Measurements from ENCODE around the gene NDUFV2. TPM values are rescaled to one million over a fixed set of nuclear protein-coding genes. Genes with fewer than 3 reads are reported as not detected.

The NDUFV2 gene
- total RNA-seq, 1 donor from 2014 or later = 97.7 TPM

GRCh38 chr18:9081940-9082339, 20.6 kb upstream of the NDUFV2 start:
- DNase-seq (ENCODE audit: extremely low spot score, unreplicated experiment) = no peak

GRCh38 chr18:9082711-9083510, 19.6 kb upstream of the NDUFV2 start:
- no peaks in the 10 kb centered on the region for H3K27me3 Mint-ChIP-seq (ENCODE audit: unreplicated experiment)
- H3K36me3 Mint-ChIP-seq (ENCODE audit: unreplicated experiment) = no peaks in the 10 kb centered on the region
- H3K27ac Mint-ChIP-seq (ENCODE audit: unreplicated experiment) = no peak overlapping the region
- TF ChIP-seq, protein P1, sequence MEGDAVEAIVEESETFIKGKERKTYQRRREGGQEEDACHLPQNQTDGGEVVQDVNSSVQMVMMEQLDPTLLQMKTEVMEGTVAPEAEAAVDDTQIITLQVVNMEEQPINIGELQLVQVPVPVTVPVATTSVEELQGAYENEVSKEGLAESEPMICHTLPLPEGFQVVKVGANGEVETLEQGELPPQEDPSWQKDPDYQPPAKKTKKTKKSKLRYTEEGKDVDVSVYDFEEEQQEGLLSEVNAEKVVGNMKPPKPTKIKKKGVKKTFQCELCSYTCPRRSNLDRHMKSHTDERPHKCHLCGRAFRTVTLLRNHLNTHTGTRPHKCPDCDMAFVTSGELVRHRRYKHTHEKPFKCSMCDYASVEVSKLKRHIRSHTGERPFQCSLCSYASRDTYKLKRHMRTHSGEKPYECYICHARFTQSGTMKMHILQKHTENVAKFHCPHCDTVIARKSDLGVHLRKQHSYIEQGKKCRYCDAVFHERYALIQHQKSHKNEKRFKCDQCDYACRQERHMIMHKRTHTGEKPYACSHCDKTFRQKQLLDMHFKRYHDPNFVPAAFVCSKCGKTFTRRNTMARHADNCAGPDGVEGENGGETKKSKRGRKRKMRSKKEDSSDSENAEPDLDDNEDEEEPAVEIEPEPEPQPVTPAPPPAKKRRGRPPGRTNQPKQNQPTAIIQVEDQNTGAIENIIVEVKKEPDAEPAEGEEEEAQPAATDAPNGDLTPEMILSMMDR (IDR thresholded peaks at IDR 0.05) = no peak
- no peaks in the 10 kb centered on the region for H3K4me1 Mint-ChIP-seq (ENCODE audit: unreplicated experiment)
- H3K9me3 Mint-ChIP-seq (ENCODE audit: unreplicated experiment) = no peaks in the 10 kb centered on the region
- no peak for DNase-seq (ENCODE audit: extremely low spot score, unreplicated experiment)
- H3K4me3 Mint-ChIP-seq (ENCODE audit: unreplicated experiment) = no peak overlapping the region

More at GRCh38 chr18:9081940-9082339, 20.6 kb upstream of the NDUFV2 start:
- H3K36me3 Mint-ChIP-seq (ENCODE audit: unreplicated experiment) = no peaks in the 10 kb centered on the region
- no peak overlapping the region for H3K4me3 Mint-ChIP-seq (ENCODE audit: unreplicated experiment)
- H3K27me3 Mint-ChIP-seq (ENCODE audit: unreplicated experiment) = no peaks in the 10 kb centered on the region
- H3K27ac Mint-ChIP-seq (ENCODE audit: unreplicated experiment) = no peak overlapping the region
- H3K4me1 Mint-ChIP-seq (ENCODE audit: unreplicated experiment) = no peaks in the 10 kb centered on the region
- H3K9me3 Mint-ChIP-seq (ENCODE audit: unreplicated experiment) = no peaks in the 10 kb centered on the region
- TF ChIP-seq, protein P1 (IDR thresholded peaks at IDR 0.05) = no peak

DNA sequence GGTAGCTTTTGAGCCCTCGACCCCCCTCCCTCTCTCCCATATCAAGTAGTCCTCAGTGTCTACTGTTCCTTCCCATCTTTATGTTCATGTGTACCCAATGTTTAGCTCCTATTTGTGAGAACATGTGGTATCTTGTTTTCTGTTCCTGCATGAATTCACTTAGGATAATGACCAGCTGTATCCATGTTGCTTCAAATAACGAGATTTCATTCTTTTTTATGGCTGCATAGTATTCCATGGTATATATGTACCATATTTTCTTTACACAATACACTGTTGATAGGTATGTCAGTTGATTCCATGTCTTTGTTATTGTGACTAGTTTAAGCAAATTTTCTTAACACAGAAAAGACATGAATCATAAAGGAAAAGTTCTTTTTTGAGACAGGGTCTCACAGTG, 16.5 kb upstream of the NDUFV2 start:
- H3K4me1 Mint-ChIP-seq (ENCODE audit: unreplicated experiment) = no peaks in the 10 kb centered on the region
- no peaks in the 10 kb centered on the region for H3K36me3 Mint-ChIP-seq (ENCODE audit: unreplicated experiment)
- no peaks in the 10 kb centered on the region for H3K27me3 Mint-ChIP-seq (ENCODE audit: unreplicated experiment)
- no peak overlapping the region for H3K27ac Mint-ChIP-seq (ENCODE audit: unreplicated experiment)
- H3K9me3 Mint-ChIP-seq (ENCODE audit: unreplicated experiment) = no peaks in the 10 kb centered on the region
- TF ChIP-seq, protein P1 (IDR thresholded peaks at IDR 0.05) = no peak
- no peak for DNase-seq (ENCODE audit: extremely low spot score, unreplicated experiment)
- H3K4me3 Mint-ChIP-seq (ENCODE audit: unreplicated experiment) = no peak overlapping the region

DNA sequence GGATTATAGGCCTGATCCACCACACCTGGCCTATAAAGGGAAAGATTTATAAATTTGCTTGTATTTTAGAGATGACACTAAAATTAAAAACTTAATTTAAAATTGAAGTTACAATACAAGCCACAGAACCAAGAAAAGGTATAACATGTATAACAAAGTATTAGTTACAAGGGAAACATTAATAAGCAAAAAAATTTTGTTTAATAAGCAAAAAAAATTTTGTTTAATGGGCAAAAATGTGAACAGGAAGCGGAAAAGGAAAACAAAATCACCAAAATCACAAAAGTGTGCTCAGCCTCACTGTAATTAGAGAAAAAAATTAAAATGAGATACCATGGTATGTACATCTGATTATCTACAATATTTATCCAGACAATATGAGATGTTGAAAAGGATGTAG, 15.9 kb upstream of the NDUFV2 start:
- no peaks in the 10 kb centered on the region for H3K4me1 Mint-ChIP-seq (ENCODE audit: unreplicated experiment)
- H3K27me3 Mint-ChIP-seq (ENCODE audit: unreplicated experiment) = no peaks in the 10 kb centered on the region
- TF ChIP-seq, protein P1 (IDR thresholded peaks at IDR 0.05) = no peak
- H3K9me3 Mint-ChIP-seq (ENCODE audit: unreplicated experiment) = no peaks in the 10 kb centered on the region
- H3K36me3 Mint-ChIP-seq (ENCODE audit: unreplicated experiment) = no peaks in the 10 kb centered on the region
- DNase-seq (ENCODE audit: extremely low spot score, unreplicated experiment) = no peak
- no peak overlapping the region for H3K27ac Mint-ChIP-seq (ENCODE audit: unreplicated experiment)
- no peak overlapping the region for H3K4me3 Mint-ChIP-seq (ENCODE audit: unreplicated experiment)

DNA sequence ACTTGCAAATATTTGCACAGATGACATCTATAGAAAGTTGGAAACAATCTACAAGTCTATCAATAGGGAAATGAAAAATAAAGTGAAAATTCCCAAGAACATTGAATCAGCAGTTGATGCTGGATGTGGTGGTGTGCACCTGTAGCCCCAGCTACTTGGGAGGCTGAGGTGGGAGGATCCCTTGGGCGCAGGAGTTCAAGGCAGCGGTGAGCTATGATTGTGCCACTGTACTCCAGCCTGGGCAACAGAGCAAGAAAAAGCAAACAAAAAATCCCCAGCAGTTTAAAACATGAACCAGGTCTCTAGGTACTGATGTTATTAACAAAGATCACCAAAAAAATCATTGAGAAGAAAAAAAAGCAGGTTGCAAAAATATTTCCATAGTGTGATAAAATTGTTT, 15.4 kb upstream of the NDUFV2 start:
- Mint-ChIP-seq H3K27me3 (ENCODE audit: unreplicated experiment) (no peaks in the 10 kb centered on the region), H3K4me1 (ENCODE audit: unreplicated experiment) (no peaks in the 10 kb centered on the region), H3K9me3 (ENCODE audit: unreplicated experiment) (no peaks in the 10 kb centered on the region), H3K36me3 (ENCODE audit: unreplicated experiment) (no peaks in the 10 kb centered on the region), H3K27ac (ENCODE audit: unreplicated experiment) (no peak overlapping the region), H3K4me3 (ENCODE audit: unreplicated experiment) (no peak overlapping the region)
- no peak for DNase-seq (ENCODE audit: extremely low spot score, unreplicated experiment)
- TF ChIP-seq, protein P1 (IDR thresholded peaks at IDR 0.05) = no peak

All from osteocyte (in vitro differentiated cells).